Fibroblast of pulmonary artery (primary cell): ENCODE results near the gene MBD2.

Source experiments
- DNase-seq: peaks from one replicate; pipeline ENCODE4 v3.0.0-alpha.2; 2010; ENCODE audit warnings: low read depth
- H3K4me3 ChIP-seq: replicated peaks from 2 replicates; pipeline ENCODE4 v1.5.1; 2011; ENCODE audit warnings: low read depth, mild to moderate bottlenecking, control low read depth, low read length, moderate library complexity
- TF ChIP-seq, protein P1 (sequence below): IDR thresholded peaks from 2 replicates; pipeline ENCODE4 v1.5.1; 2011; ENCODE audit warnings: mild to moderate bottlenecking, control low read depth, low read length, inconsistent platforms; ENCODE audit errors: missing control alignments

The MBD2 gene

DNA sequence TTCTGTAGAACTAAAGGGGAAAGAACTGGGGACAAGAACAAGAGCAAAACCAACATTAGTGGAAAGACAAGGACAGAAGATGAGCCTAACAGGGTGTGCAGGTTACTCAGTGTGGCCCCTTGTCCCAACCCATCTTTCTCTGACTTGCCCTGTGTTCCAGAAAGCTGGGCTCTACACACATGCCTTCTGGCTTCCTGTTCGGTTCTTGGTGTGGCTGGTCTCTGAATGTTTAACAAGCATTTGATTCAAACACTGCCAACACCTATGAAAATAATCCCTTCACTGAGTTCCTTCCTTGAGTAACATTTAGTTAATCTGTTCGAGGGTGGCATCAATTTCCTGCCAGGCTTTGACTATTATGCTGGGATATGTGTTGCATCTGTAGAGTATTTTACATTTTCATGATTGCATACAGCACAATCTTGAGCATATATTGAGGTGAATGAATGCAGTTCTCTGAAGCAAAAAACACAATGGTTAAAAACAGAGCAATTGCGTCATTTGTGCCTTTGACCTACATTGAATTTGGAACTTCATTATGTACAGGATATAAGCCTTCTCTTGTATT is 83.3 kb downstream of the MBD2 start:
- H3K4me3 ChIP-seq = no peak overlapping the region
- DNase-seq = peak; percentile 35
- TF ChIP-seq, protein P1, sequence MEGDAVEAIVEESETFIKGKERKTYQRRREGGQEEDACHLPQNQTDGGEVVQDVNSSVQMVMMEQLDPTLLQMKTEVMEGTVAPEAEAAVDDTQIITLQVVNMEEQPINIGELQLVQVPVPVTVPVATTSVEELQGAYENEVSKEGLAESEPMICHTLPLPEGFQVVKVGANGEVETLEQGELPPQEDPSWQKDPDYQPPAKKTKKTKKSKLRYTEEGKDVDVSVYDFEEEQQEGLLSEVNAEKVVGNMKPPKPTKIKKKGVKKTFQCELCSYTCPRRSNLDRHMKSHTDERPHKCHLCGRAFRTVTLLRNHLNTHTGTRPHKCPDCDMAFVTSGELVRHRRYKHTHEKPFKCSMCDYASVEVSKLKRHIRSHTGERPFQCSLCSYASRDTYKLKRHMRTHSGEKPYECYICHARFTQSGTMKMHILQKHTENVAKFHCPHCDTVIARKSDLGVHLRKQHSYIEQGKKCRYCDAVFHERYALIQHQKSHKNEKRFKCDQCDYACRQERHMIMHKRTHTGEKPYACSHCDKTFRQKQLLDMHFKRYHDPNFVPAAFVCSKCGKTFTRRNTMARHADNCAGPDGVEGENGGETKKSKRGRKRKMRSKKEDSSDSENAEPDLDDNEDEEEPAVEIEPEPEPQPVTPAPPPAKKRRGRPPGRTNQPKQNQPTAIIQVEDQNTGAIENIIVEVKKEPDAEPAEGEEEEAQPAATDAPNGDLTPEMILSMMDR = no peak

DNA sequence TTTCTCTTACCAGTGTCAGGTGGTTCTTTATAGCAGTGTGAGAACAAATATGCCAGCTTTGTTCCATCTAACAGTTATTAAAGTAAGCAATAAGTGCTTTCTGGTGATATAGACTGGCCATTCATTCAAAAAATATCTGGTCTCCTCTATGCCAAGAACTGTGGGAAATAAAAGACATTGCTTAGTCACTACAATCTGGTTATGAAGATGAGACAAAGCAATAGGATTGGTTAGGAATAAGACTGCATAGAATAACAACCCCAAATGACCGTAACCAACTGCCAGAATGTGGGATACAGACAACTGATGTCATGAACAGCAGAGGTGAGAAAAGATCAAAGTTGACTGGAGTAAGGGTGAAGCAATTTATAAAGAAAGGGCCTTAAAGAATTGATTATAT is 83.8 kb downstream of the MBD2 start:
- peak; percentile 30 for DNase-seq
- TF ChIP-seq, protein P1 = no peak
- no peak overlapping the region for H3K4me3 ChIP-seq

DNA sequence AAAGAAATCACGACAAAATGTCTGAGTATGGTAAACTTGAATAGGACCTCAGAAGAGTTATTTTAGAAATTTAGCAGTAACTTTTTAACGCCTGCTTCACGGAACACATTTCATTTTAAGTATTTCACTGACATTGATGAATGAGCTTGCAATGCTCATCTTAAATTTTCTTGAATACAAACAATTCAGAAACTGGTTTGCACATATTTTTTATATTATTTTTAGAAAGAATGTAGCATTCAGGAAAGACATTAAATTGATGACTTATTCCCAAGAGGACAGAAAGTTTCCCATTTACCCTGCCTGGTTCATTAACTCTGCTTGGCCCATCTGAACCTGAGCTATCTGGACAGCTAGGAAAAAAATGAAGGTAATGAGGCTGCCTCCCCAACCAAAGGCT is 89.3 kb downstream of the MBD2 start:
- TF ChIP-seq, protein P1 = no peak
- H3K4me3 ChIP-seq = no peak overlapping the region
- DNase-seq = no peak

DNA sequence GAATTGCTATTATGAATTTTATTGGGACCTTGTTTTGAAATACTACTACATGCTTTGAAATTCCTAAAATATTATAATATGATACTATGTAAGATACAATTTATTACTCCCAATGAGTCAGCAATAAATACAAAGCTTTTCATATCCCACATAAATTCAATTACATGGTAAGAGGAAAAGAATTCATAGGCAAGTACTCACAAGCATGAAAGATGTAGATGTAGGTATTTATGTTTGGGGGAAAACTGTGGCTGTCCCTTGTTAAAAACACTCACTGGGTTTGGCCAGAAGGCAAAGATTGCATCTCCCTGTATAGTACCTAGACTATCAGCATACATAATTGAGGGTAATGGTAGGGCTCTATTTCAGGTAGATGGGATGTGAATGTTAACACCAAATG is 90.4 kb downstream of the MBD2 start:
- no peak for DNase-seq
- H3K4me3 ChIP-seq = no peak overlapping the region
- TF ChIP-seq, protein P1 = no peak

DNA sequence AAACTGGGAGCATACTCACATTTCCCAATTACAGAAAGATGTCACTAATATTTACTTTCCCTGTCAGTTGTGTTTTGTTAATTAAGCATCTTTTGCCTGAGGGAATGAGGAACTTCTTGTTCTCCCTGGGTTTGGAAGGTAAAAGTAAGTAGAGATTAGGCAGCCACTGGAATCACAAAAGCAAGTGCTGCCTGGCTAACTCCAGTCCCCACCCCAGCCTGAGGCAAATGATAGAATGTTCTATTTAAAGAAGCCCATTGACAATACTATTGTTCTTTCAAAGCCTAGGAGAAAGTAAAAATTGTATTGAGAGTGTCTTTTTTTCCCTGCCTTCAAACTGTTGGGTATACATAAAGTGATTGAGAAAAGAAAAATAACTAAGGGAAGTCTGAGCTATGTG is 93.8 kb downstream of the MBD2 start:
- TF ChIP-seq, protein P1 = no peak
- no peak for DNase-seq
- H3K4me3 ChIP-seq = no peak overlapping the region

DNA sequence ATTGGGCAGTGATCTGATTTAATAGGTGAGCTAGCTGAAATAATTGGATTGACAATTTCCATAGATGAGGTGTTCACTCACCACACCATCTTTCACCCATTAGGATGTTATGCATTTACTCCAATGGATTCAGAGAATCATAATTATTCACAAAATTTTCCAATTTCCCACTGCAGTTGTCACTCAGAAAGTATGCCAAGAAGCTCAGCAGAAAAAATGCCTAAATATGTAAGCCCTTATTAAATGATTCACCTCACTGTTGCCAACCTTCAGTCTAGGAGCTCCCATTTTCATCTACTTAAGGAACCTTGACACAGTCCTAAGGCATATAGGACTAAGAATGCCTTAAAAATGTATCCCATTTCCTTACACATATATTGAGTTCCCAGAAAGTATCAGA is 94.3 kb downstream of the MBD2 start:
- no peak overlapping the region for H3K4me3 ChIP-seq
- no peak for DNase-seq
- TF ChIP-seq, protein P1 = no peak

DNA sequence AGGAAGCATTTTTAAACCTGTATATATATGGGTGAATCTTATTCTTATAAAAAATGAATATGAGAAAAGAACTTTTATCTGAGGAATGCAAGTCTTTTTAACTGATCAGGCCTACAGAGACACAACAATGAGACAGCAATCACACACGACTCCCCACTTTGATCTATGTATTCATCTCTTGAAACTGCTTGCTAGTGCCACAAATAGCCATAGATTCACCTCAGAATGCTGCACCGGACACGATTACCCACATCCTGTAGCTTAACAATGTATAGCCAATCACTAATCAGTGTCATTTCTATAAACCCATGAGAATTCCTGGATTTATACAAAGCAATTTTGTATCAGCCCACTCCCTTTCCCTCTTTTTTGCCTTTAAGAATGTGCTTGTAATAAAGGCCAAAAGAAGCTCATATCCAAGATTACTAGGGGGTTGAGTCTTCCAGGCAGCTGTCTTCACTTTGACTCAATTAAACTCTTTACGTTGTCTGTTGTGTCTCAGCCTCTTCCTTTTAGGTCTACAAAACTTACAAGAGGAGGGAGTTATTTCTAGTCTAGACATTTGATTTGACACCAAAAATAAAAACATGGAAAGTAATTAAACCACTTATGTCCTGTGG is 94.9 kb downstream of the MBD2 start:
- no peak for DNase-seq
- H3K4me3 ChIP-seq = no peak overlapping the region
- TF ChIP-seq, protein P1 = no peak
